HCT116 (cell line): Measurements from ENCODE around the gene RCOR2. TPM values are rescaled to one million over a fixed set of nuclear protein-coding genes. Genes with fewer than 3 reads are reported as not detected.

Source experiments
- ATAC-seq: fragments of 200-7000 bp; cut with Tn5 transposase; 2 replicates; pipeline ENCODE4 v1.9.1; 2020; ENCODE audit warnings: mild to moderate bottlenecking, moderate library complexity
- BruUV-seq: library from RNA; stranded (reverse); fragments of 400-500 nt; replicated peaks from 2 replicates; lab custom pipeline; 2021; lab: Mats Ljungman, UMichigan
- CTCF ChIA-PET: fragments of 300-600 bp; sonication (Branson Sonifier 250); formaldehyde crosslinking; loops from one replicate; lab custom pipeline; 2021; ENCODE audit warnings: antibody characterized with exemption; lab: Charles Lee
- POLR2A ChIA-PET: fragments of 300-600, 350-600 bp; sonication (Branson Sonifier 250); formaldehyde crosslinking; loops from one replicate; lab custom pipeline; 2021; ENCODE audit warnings: antibody characterized with exemption; lab: Charles Lee
- RAD21 ChIA-PET, 2 experiments: fragments of 300-600 bp; sonication (Branson Sonifier 250); formaldehyde crosslinking; loops; one replicate each; lab custom pipeline; 2023; ENCODE audit warnings: low total read pairs in 2 of 2; ENCODE audit not compliant: uncharacterized antibody in 2 of 2, unreplicated experiment in 2 of 2, low non-redundant PET in 1 of 2; lab: Charles Lee
- DNase-seq: peaks from one replicate; pipeline ENCODE4 v3.0.0-alpha.2; 2010; ENCODE audit warnings: low read depth, low spot score
- H2AFZ ChIP-seq: fragments of 200-600 bp; shearing (Covaris generic), sonication (generic); 2 replicates; pipeline ENCODE4 v1.6.1; 2017; ENCODE audit warnings: low read depth, mixed run types, mixed read lengths, antibody characterized with exemption, low read length; ENCODE audit not compliant: poor library complexity, severe bottlenecking
- H3K27ac ChIP-seq: 2 replicates; pipeline ENCODE4 v1.5.1; 2012; ENCODE audit warnings: low read depth, low read length
- H3K27me3 ChIP-seq: fragments of 200-600 bp; sonication (generic); 2 replicates; pipeline ENCODE4 v1.6.1; 2016; ENCODE audit warnings: mixed run types, low read length, mixed read lengths; ENCODE audit not compliant: insufficient read depth
- H3K36me3 ChIP-seq, 2 experiments: fragments of 200-500 bp in 1 of 2; fragments of 200-600 bp in 1 of 2; sonication (Bioruptor generic) in 1 of 2; sonication (generic) in 1 of 2; 2 replicates each; pipeline versions ENCODE4 v1.5.1 to v1.6.1; 2014 to 2016; ENCODE audit warnings: low read length in 2 of 2, inconsistent platforms in 1 of 2, mixed read lengths in 1 of 2, mixed run types in 1 of 2; ENCODE audit not compliant: insufficient read depth in 2 of 2, control insufficient read depth in 1 of 2
- H3K4me1 ChIP-seq, 2 experiments: fragments of 200-600 bp in 1 of 2; sonication (generic) in 1 of 2; 2 replicates each; pipeline versions ENCODE4 v1.5.1 to v1.6.1; 2012 to 2017; ENCODE audit warnings: low read length in 2 of 2, inconsistent platforms in 1 of 2, mild to moderate bottlenecking in 1 of 2, mixed read lengths in 1 of 2, mixed run types in 1 of 2, moderate library complexity in 1 of 2; ENCODE audit not compliant: insufficient read depth in 2 of 2, control insufficient read depth in 1 of 2
- H3K4me2 ChIP-seq: fragments of 200-600 bp; sonication (generic); 2 replicates; pipeline ENCODE4 v1.6.1; 2017; ENCODE audit warnings: mixed run types, low read length, mixed read lengths
- H3K4me3 ChIP-seq, 2 experiments: fragments of 200-600 bp in 1 of 2; sonication (generic) in 1 of 2; replicated peaks in 1 of 2; 2 replicates each; pipeline ENCODE4 v1.5.1; 2011 to 2016; ENCODE audit warnings: low read length in 2 of 2, control low read depth in 1 of 2, low read depth in 1 of 2, mild to moderate bottlenecking in 1 of 2, mixed read lengths in 1 of 2, mixed run types in 1 of 2
- H3K79me2 ChIP-seq: fragments of 200-600 bp; sonication (generic); 2 replicates; pipeline ENCODE4 v1.6.1; 2017; ENCODE audit warnings: mild to moderate bottlenecking, mixed run types, low read length, moderate library complexity, mixed read lengths; ENCODE audit not compliant: insufficient read depth
- H3K9ac ChIP-seq: fragments of 200-600 bp; sonication (generic); 2 replicates; pipeline ENCODE4 v1.6.1; 2016; ENCODE audit warnings: low read length, mixed read lengths
- H3K9me2 ChIP-seq: fragments of 200-600 bp; sonication (generic), shearing (Covaris generic); 2 replicates; pipeline ENCODE4 v1.6.1; 2017; ENCODE audit warnings: mixed run types, mild to moderate bottlenecking, moderate library complexity; ENCODE audit not compliant: insufficient read depth
- H3K9me3 ChIP-seq, 2 experiments: fragments of 200-500 bp in 1 of 2; fragments of 200-600 bp in 1 of 2; sonication (Bioruptor generic) in 1 of 2; sonication (generic) in 1 of 2; 2 replicates each; pipeline ENCODE4 v1.6.1; 2014 to 2017; ENCODE audit warnings: low read length in 2 of 2, mixed read lengths in 2 of 2, inconsistent platforms in 1 of 2, low read depth in 1 of 2, mild to moderate bottlenecking in 1 of 2, mixed run types in 1 of 2, moderate library complexity in 1 of 2; ENCODE audit not compliant: control insufficient read depth in 1 of 2, insufficient read depth in 1 of 2
- H4K20me1 ChIP-seq: fragments of 200-600 bp; sonication (generic), shearing (Covaris generic); 2 replicates; pipeline ENCODE4 v1.6.1; 2017; ENCODE audit warnings: mixed run types, mild to moderate bottlenecking, moderate library complexity; ENCODE audit not compliant: insufficient read depth
- CTCF ChIP-seq, 3 experiments: fragments of 200-600 bp in 1 of 3; sonication (generic) in 1 of 3; IDR thresholded peaks in 2 of 3; conservative IDR thresholded peaks in 1 of 3; 2 replicates each; pipeline ENCODE4 v1.5.1; 2012 to 2017; ENCODE audit warnings: low read depth in 2 of 3, low read length in 2 of 3, antibody characterized with exemption in 1 of 3, borderline replicate concordance in 1 of 3, control low read depth in 1 of 3, mild to moderate bottlenecking in 1 of 3, mixed read lengths in 1 of 3, mixed run types in 1 of 3, moderate library complexity in 1 of 3; ENCODE audit not compliant: insufficient read depth in 1 of 3
- EZH2 ChIP-seq: fragments of 200-600 bp; sonication (generic); IDR thresholded peaks from 2 replicates; pipeline ENCODE4 v1.6.1; 2017; ENCODE audit warnings: antibody characterized with exemption, mixed run types
- FOSL1 ChIP-seq: IDR thresholded peaks from 2 replicates; pipeline ENCODE4 v1.6.1; 2012; ENCODE audit warnings: low read depth
- SRF ChIP-seq: IDR thresholded peaks from 2 replicates; pipeline ENCODE4 v1.6.1; 2012; ENCODE audit warnings: low read depth
- ZBTB33 ChIP-seq: IDR thresholded peaks from 2 replicates; pipeline ENCODE4 v1.6.1; 2011; ENCODE audit warnings: mild to moderate bottlenecking, low read length, moderate library complexity; ENCODE audit not compliant: insufficient replicate concordance; ENCODE audit errors: extremely low read depth
- ZNF274 ChIP-seq: fragments of 200-500 bp; sonication (Bioruptor generic); IDR thresholded peaks from 2 replicates; pipeline ENCODE4 v1.6.1; 2014; ENCODE audit warnings: mild to moderate bottlenecking, low read depth, low read length, inconsistent platforms
- intact Hi-C: fragments of 100-400 bp; cut with micrococcal nuclease; formaldehyde crosslinking; loops from 2 replicates; pipeline ENCODE4 v1.10.0; 2022
- total RNA-seq: library from RNA; stranded (reverse); gene quantifications from one replicate; pipeline ENCODE4 v1.2.1, GENCODE V29; 2021; ENCODE audit not compliant: unreplicated experiment

Gene RCOR2
- total RNA-seq, 1 experiment from 2014 or later: 10.8 TPM

- H3K4me2 ChIP-seq: no peak overlapping the region
- peaks cover 3 to 14% of the 10 kb centered on the region in 2 experiments; a peak in 3 of 4 replicates for H3K36me3 ChIP-seq
- H3K79me2 ChIP-seq: no peaks in the 10 kb centered on the region
- H2AFZ ChIP-seq: no peak overlapping the region
- ChIA-PET CTCF (interaction anchor here (0.8 to 1.5 kb wide), 6 partner anchors 15 to 68 kb away, joined by 3 to 4 read pairs (median 3); partner anchors contain the start of gene MARK2), RAD21 (no interaction called here), POLR2A (no interaction called here)
- no peaks in the 10 kb centered on the region for H3K9me3 ChIP-seq
- no peak for DNase-seq
- no peak for ATAC-seq
- H3K27me3 ChIP-seq: no peaks in the 10 kb centered on the region
- no peak overlapping the region for H3K9ac ChIP-seq
- H3K27ac ChIP-seq: no peak overlapping the region
- no peaks in the 10 kb centered on the region for H3K4me1 ChIP-seq
- no peaks in the 10 kb centered on the region for H4K20me1 ChIP-seq
- H3K4me3 ChIP-seq: no peak overlapping the region
- no peaks in the 10 kb centered on the region for H3K9me2 ChIP-seq
- no TSS peak for BruUV-seq
- no peak for TF ChIP-seq EZH2
- no peak for TF ChIP-seq SRF
- TF ChIP-seq FOSL1: no peak
- no peak for TF ChIP-seq ZNF274
- intact Hi-C loops: no loop called here
These were observed 9.9 kb downstream of the RCOR2 start for GRCh38 chr11:63907063-63907462.

GRCh38 chr11:63906585-63906984 lies 10.4 kb downstream of the RCOR2 start:
- Histone ChIP-seq H4K20me1 (no peaks in the 10 kb centered on the region), H3K4me1 (no peaks in the 10 kb centered on the region), H3K9me2 (no peaks in the 10 kb centered on the region), H3K9me3 (no peaks in the 10 kb centered on the region), H3K4me2 (no peak overlapping the region), H3K79me2 (no peaks in the 10 kb centered on the region), H3K36me3 (peaks cover 4 to 18% of the 10 kb centered on the region in 2 experiments; a peak in 3 of 4 replicates), H2AFZ (no peak overlapping the region), H3K4me3 (no peak overlapping the region), H3K27me3 (no peaks in the 10 kb centered on the region), H3K27ac (no peak overlapping the region), H3K9ac (no peak overlapping the region)
- ChIA-PET RAD21 (interaction anchor here in 1 of 2 experiments (0.6 kb wide), 1 partner anchor 39 kb away, joined by 3 read pairs; no protein-coding TSS in a partner anchor), POLR2A (no interaction called here), CTCF (interaction anchor here (0.6 to 1.5 kb wide), 9 partner anchors 11 to 68 kb away, joined by 3 to 4 read pairs (median 3); partner anchors contain the start of gene MARK2)
- no TSS peak for BruUV-seq
- intact Hi-C loops: no loop called here
- TF ChIP-seq ZBTB33: no peak
- TF ChIP-seq CTCF (IDR thresholded peaks at IDR 0.05 in 2 of 3, conservative IDR thresholded peaks at IDR 0.05 in 1 of 3; ENCODE audit: borderline replicate concordance in 1 of 3, insufficient read depth in 1 of 3, low read depth in 2 of 3, low read length in 2 of 3): peak; percentile 4 to 26 (median 20); a peak in 2 of 6 replicates
- DNase-seq (no peak), ATAC-seq (peak; percentile 37; the same call in 1 of the 2 replicates)
